LoVo (cell line): ENCODE measurements around the gene CYP3A5.

Experiments
- DNase-seq: peaks from one replicate; pipeline ENCODE4 v3.0.0-alpha.2; 2016; ENCODE audit warnings: low spot score

CYP3A5 gene

GRCh38 chr7:99615989-99616358, 63.8 kb downstream of the CYP3A5 start:
- no peak for DNase-seq

- DNase-seq = no peak
These were observed 65.3 kb downstream of the CYP3A5 start for GRCh38 chr7:99614495-99614894.

GRCh38 chr7:99607548-99607947, 72.2 kb downstream of the CYP3A5 start:
- no peak for DNase-seq

- no peak for DNase-seq
These were observed 73.3 kb downstream of the CYP3A5 start for GRCh38 chr7:99606531-99606930.

GRCh38 chr7:99605527-99605926, 74.3 kb downstream of the CYP3A5 start:
- no peak for DNase-seq

GRCh38 chr7:99601656-99602310, 78.0 kb downstream of the CYP3A5 start:
- DNase-seq = no peak

- no peak for DNase-seq
These were observed 80.0 kb downstream of the CYP3A5 start for GRCh38 chr7:99599836-99600235.
